ENCODE data around the gene SPATA6.
"Not testable (repeated sequence)": the region's sequence is repeated elsewhere in the genome, so short reads cannot be mapped to it uniquely, and the experiment has no call there.

The SPATA6 gene

GRCh38 chr1:48341221-48341620 lies 130.8 kb downstream of the SPATA6 start:
- DNase-seq, result no peak

- DNase-seq, result no peak
Measured at GRCh38 chr1:48338257-48338656, 133.7 kb downstream of the SPATA6 start.

- DNase-seq, result no peak
Measured at GRCh38 chr1:48333316-48333715, 138.7 kb downstream of the SPATA6 start.

GRCh38 chr1:48332115-48332514 lies 139.9 kb downstream of the SPATA6 start:
- DNase-seq, result no peak

GRCh38 chr1:48329905-48330304 lies 142.1 kb downstream of the SPATA6 start:
- DNase-seq, result no peak

- no peak for DNase-seq
Measured at GRCh38 chr1:48329486-48329885, 142.5 kb downstream of the SPATA6 start.

- not testable (repeated sequence) for DNase-seq
Measured at GRCh38 chr1:48311829-48312228, 160.2 kb downstream of the SPATA6 start.

GRCh38 chr1:48309564-48310082 lies 162.4 kb downstream of the SPATA6 start:
- DNase-seq, result no peak

GRCh38 chr1:48302652-48303051 lies 169.4 kb downstream of the SPATA6 start:
- DNase-seq, result no peak

GRCh38 chr1:48294656-48295055 lies 177.3 kb downstream of the SPATA6 start:
- DNase-seq, result no peak

- not testable (repeated sequence) for DNase-seq
Measured at GRCh38 chr1:48294094-48294493, 177.9 kb downstream of the SPATA6 start.

- no peak for DNase-seq
Measured at GRCh38 chr1:48292706-48293105, 179.3 kb downstream of the SPATA6 start.

- no peak for DNase-seq
Measured at GRCh38 chr1:48291421-48291820, 180.6 kb downstream of the SPATA6 start.

- DNase-seq, result no peak
Measured at GRCh38 chr1:48285525-48285924, 186.5 kb downstream of the SPATA6 start.

GRCh38 chr1:48284696-48285420 lies 187.1 kb downstream of the SPATA6 start:
- not testable (repeated sequence) for DNase-seq

GRCh38 chr1:48282329-48282728 lies 189.7 kb downstream of the SPATA6 start:
- not testable (repeated sequence) for DNase-seq

GRCh38 chr1:48277437-48277836 lies 194.6 kb downstream of the SPATA6 start:
- not testable (repeated sequence) for DNase-seq

- no peak for DNase-seq
Measured at GRCh38 chr1:48266576-48266975, 205.4 kb downstream of the SPATA6 start.

GRCh38 chr1:48263041-48263440 lies 209.0 kb downstream of the SPATA6 start:
- no peak for DNase-seq

GRCh38 chr1:48261881-48262400 lies 210.1 kb downstream of the SPATA6 start:
- DNase-seq, result no peak

GRCh38 chr1:48258106-48258505 lies 213.9 kb downstream of the SPATA6 start:
- no peak for DNase-seq

- no peak for DNase-seq
Measured at GRCh38 chr1:48254254-48254653, 217.8 kb downstream of the SPATA6 start.

GRCh38 chr1:48251821-48252220 lies 220.2 kb downstream of the SPATA6 start:
- no peak for DNase-seq

GRCh38 chr1:48251323-48251722 lies 220.7 kb downstream of the SPATA6 start:
- no peak for DNase-seq
